GM19239 (cell line): ENCODE results near the gene WDR81.
"Not testable (repeated sequence)": the region's sequence is repeated elsewhere in the genome, so short reads cannot be mapped to it uniquely, and the experiment has no call there.

Experiments used
- DNase-seq: peaks from one replicate; pipeline ENCODE4 v3.0.0; 2011; ENCODE audit warnings: low spot score; ENCODE audit not compliant: insufficient read length
- FAIRE-seq: peaks from 2 replicates; lab custom pipeline; 2011; peaks lifted over from hg19 to GRCh38; lab: Jason Lieb, UNC

The WDR81 gene

DNA sequence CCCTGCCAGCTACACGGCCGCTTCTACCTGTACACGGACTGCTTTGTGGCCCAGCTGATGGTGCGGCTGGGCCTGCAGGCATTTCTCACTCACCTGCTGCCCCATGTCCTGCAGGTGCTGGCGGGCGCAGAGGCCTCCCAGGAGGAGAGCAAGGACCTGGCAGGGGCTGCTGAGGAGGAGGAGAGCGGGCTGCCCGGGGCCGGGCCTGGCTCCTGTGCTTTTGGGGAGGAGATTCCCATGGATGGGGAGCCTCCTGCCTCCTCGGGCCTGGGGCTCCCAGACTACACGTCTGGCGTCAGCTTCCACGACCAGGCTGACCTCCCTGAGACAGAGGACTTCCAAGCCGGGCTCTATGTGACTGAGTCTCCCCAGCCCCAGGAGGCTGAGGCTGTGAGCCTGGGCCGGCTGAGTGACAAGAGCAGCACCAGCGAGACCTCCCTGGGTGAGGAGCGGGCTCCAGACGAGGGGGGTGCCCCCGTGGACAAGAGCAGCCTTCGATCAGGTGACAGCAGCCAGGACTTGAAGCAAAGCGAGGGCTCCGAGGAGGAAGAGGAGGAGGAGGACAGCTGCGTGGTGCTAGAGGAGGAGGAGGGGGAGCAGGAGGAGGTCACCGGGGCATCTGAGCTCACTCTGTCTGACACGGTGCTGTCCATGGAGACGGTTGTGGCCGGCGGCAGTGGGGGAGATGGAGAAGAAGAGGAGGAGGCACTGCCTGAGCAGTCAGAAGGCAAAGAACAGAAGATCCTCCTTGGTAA, 3.5 kb downstream of the WDR81 start:
- no peak for FAIRE-seq
- no peak for DNase-seq

- DNase-seq (no peak), FAIRE-seq (no peak)
These were observed 5.4 kb downstream of the WDR81 start for GRCh38 chr17:1729966-1730325.

GRCh38 chr17:1730326-1731193, 6.1 kb downstream of the WDR81 start:
- FAIRE-seq (no peak), DNase-seq (no peak)

GRCh38 chr17:1731194-1731506, 6.6 kb downstream of the WDR81 start:
- no peak for FAIRE-seq
- no peak for DNase-seq

GRCh38 chr17:1732241-1732832, 7.8 kb downstream of the WDR81 start:
- no peak for FAIRE-seq
- no peak for DNase-seq

DNA sequence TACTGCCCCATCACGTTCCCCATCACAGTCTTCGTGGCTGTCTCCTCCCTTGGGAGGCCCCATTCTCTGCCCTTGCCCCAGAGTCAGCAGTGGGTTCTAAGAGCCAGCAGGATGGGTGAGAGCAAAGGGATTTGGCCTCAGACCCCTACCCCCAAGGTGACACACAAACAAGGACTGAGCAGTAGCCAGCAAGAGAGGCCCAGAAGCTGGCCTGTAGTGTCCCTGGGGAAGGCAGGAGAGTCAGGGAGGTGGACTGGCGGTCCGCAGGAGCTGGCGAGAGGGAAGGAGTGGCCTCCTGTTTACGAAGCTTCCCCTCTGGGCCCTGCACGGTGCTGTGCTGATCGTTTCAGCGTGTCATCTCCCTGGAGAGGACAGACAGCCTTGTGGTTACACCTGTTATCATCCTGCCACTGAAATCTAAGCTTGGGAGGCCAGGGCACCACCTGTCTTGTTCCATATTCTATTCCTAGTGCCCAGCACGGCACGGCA, 8.4 kb downstream of the WDR81 start:
- FAIRE-seq, result no peak
- no peak for DNase-seq

- DNase-seq (no peak), FAIRE-seq (no peak)
These were observed 9.3 kb downstream of the WDR81 start for GRCh38 chr17:1733759-1734158.

GRCh38 chr17:1735418-1735817, 10.9 kb downstream of the WDR81 start:
- FAIRE-seq (no peak), DNase-seq (no peak)

DNA sequence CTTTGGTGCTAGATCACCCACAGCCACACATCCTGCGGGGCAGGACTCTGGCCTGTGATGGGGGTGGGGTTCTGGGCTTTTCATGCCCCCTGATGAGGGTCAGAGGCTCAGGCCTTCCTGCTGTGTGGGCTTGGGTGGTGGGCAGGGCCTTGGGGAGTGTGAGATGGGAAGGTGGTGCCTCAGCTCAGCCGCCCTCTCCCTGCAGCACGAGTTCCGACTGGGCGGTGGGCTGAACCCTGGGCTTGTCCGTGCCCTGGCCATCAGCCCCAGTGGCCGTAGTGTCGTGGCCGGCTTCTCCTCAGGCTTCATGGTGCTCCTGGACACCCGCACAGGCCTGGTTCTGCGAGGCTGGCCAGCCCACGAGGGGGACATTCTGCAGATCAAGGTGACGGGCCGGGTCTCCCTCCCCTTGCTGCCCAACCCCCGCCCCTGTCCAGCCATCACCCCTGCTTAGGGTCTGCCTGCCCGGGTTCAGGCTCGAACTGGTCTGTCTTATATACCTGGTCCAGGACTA, 11.4 kb downstream of the WDR81 start:
- no peak for FAIRE-seq

GRCh38 chr17:1736348-1737281, 12.1 kb downstream of the WDR81 start:
- FAIRE-seq (peak; percentile 70), DNase-seq (peak; percentile 69)

More for the DNA sequence above, 11.4 kb downstream of the WDR81 start:
- no peak for DNase-seq

GRCh38 chr17:1737531-1738291, 13.2 kb downstream of the WDR81 start:
- no peak for FAIRE-seq
- DNase-seq, result no peak

- not testable (repeated sequence) for FAIRE-seq, DNase-seq
These were observed 17.4 kb downstream of the WDR81 start for GRCh38 chr17:1741899-1742298.

GRCh38 chr17:1742371-1743087, 18.0 kb downstream of the WDR81 start, which contains the start of gene SERPINF2:
TSS of gene SERPINF2 (plus strand) at chr17:1742871. CDS start at chr17:1744996, 2,125 bp downstream.
- no peak for FAIRE-seq
- no peak for DNase-seq

DNA sequence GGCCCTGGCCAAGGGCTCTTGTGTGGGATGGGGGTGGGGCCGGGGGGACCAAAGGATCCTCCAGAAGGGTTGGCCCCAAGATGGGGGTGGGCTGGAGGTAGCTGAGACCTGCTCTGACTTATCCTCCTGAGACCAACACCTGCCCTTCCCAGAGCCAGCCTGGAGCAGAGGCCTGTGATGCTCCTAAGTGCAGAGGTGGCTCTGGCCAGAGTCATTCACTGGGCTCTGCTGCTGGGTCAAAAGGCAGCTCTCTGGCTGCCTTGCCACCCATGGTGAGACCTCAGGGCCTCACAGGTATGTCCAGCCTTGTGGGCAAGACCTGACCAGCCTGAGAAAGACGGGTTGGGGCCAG, 18.6 kb downstream of the WDR81 start:
- DNase-seq (no peak), FAIRE-seq (no peak)

DNA sequence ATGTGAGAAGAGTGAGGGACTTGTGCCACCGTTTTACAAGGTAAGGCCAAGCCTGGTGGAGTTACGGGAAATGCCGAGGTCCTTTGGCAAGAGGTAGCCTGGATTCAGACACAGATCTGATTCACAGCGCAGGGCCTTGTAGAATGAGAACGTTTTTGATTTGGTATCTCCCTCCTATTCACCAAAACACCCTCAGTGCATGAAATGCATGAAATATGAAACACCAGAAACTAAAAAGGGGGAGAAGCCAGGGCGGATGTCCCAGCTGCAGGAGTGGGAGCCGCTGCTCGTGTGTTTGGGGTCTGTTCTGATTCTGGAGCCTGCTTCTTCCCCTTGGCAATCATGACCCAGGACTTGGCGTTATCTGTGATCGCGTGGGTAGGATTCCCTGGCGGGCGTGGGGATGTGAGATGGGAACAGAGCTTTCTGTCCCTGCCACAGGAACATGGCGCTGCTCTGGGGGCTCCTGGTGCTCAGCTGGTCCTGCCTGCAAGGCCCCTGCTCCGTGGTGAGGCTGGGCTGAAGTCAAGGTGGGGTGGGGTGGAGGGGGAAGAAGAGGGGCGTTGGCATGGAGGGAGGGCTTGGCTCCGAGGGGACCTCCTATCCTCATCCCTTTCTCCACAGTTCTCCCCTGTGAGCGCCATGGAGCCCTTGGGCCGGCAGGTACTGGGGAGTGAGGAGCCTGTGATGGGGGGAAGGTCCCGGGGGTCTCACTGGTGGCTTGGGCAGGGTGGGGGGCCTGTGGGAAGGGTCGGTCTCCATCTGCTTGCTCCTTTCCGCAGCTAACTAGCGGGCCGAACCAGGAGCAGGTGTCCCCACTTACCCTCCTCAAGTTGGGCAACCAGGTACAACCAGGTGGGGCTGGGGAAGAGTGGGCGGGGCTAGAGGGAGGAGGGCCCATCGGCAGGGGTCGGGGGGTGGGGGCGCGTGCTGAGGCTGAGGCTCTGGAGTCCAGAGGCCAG, 20.3 kb downstream of the WDR81 start:
- no peak for FAIRE-seq
- DNase-seq, result no peak

GRCh38 chr17:1745513-1746020, 21.1 kb downstream of the WDR81 start:
- DNase-seq (no peak), FAIRE-seq (no peak)

DNA sequence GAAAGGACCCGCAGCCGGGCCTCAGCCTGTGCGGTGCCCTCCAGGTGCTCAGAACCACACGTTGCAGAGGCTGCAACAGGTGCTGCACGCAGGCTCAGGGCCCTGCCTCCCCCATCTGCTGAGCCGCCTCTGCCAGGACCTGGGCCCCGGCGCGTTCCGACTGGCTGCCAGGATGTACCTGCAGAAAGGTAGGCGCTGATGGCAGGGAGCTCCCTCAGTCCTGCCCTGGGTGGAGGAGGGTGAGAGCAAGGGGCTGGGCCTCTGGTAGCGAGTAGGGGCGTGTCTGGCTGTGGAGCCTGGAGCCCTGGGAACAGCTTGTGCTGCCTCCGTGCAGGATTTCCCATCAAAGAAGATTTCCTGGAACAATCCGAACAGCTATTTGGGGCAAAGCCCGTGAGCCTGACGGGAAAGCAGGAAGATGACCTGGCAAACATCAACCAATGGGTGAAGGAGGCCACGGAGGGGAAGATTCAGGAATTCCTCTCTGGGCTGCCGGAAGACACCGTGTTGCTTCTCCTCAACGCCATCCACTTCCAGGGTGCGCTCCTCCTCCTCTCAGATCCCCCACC, 22.6 kb downstream of the WDR81 start:
- FAIRE-seq (no peak), DNase-seq (no peak)
